Thyroid gland (tissue), 4 donors: ENCODE data around the gene ST14.

ENCODE experiments used
- POLR2A ChIP-seq, 2 donors: fragments of 450-650 bp; IDR thresholded peaks; one replicate each; pipeline ENCODE4 v1.6.1; 2017; ENCODE audit warnings: antibody characterized with exemption in 2 of 2, mild to moderate bottlenecking in 2 of 2, moderate library complexity in 1 of 2
- TF ChIP-seq, protein P1 (sequence below), 6 experiments: fragments of 200-600 bp in 3 of 6; fragments of 450-650 bp in 3 of 6; sonication (generic) in 3 of 6; IDR thresholded peaks; one replicate each; pipeline ENCODE4 v1.5.1; 2016 to 2019; ENCODE audit warnings: antibody characterized with exemption in 6 of 6, mild to moderate bottlenecking in 2 of 6, inconsistent platforms in 1 of 6, moderate library complexity in 1 of 6

GRCh38 chr11:130115218-130115617, 44.4 kb upstream of the ST14 start:
- no peak for TF ChIP-seq POLR2A (IDR thresholded peaks at IDR 0.05)
- TF ChIP-seq, protein P1, sequence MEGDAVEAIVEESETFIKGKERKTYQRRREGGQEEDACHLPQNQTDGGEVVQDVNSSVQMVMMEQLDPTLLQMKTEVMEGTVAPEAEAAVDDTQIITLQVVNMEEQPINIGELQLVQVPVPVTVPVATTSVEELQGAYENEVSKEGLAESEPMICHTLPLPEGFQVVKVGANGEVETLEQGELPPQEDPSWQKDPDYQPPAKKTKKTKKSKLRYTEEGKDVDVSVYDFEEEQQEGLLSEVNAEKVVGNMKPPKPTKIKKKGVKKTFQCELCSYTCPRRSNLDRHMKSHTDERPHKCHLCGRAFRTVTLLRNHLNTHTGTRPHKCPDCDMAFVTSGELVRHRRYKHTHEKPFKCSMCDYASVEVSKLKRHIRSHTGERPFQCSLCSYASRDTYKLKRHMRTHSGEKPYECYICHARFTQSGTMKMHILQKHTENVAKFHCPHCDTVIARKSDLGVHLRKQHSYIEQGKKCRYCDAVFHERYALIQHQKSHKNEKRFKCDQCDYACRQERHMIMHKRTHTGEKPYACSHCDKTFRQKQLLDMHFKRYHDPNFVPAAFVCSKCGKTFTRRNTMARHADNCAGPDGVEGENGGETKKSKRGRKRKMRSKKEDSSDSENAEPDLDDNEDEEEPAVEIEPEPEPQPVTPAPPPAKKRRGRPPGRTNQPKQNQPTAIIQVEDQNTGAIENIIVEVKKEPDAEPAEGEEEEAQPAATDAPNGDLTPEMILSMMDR (IDR thresholded peaks at IDR 0.05), result no peak
